Ovary (tissue), 9 donors: ENCODE measurements around the gene HSD11B1. TPM values are rescaled to one million over a fixed set of nuclear protein-coding genes. Genes with fewer than 3 reads are reported as not detected.

ENCODE experiments used
- DNase-seq, 5 donors: peaks; one replicate each; pipeline ENCODE4 v3.0.0-alpha.2; 2019 to 2020
- H3K27ac ChIP-seq, 2 donors: fragments of 200-600 bp; one replicate each; pipeline versions ENCODE4 v1.5.1 to v1.8.0; 2019 to 2022
- H3K27me3 ChIP-seq: fragments of 200-600 bp; one replicate; pipeline ENCODE4 v1.8.0; 2022
- H3K36me3 ChIP-seq: fragments of 200-600 bp; sonication (generic); one replicate; pipeline ENCODE4 v1.5.1; 2019
- H3K4me1 ChIP-seq: one replicate; pipeline ENCODE4 v1.8.1; 2013; ENCODE audit warnings: mild to moderate bottlenecking, moderate library complexity; ENCODE audit not compliant: insufficient read depth
- H3K4me3 ChIP-seq: fragments of 200-600 bp; sonication (generic); one replicate; pipeline ENCODE4 v1.5.1; 2017
- H3K9me3 ChIP-seq, 2 donors: fragments of 200-600 bp in 1 of 2; sonication (generic) in 1 of 2; one replicate each; pipeline versions ENCODE4 v1.5.1 to v1.8.1; 2013 to 2019; ENCODE audit warnings: mild to moderate bottlenecking in 1 of 2, moderate library complexity in 1 of 2
- EP300 ChIP-seq: sonication (generic); formaldehyde crosslinking; IDR thresholded peaks from one replicate; pipeline ENCODE4 v1.6.1; 2017; ENCODE audit warnings: antibody characterized with exemption
- POLR2A ChIP-seq: fragments of 450-650 bp; IDR thresholded peaks from one replicate; pipeline ENCODE4 v1.6.1; 2017; ENCODE audit warnings: antibody characterized with exemption, mild to moderate bottlenecking, moderate library complexity
- WGBS, 3 donors: extraction: QIAGEN DNeasy Blood & Tissue Kit in 1 of 3; methylation state at CpG; one replicate each; pipeline versions ENCODE4 v1.1.5 to v1.1.7; 2013 to 2017; 5-methylcytosine and 5-hydroxymethylcytosine counted together
- intact Hi-C, 4 donors: fragments of 100-400 bp; cut with DNase I; formaldehyde crosslinking; loops; one replicate each; pipeline versions ENCODE4 v1.11.0 to v1.15.1; 2022 to 2023
- polyA plus RNA-seq, 2 donors: library from polyadenylated mRNA; stranded (reverse); fragments of 200-250 nt in 1 of 2; fragments of 350-450 nt in 1 of 2; fragmentation: Illumina TruSeq in 1 of 2; extraction: RNeasy Lipid Tissue Mini Kit (QIAGEN cat#74804) in 1 of 2; gene quantifications; one replicate each; pipeline ENCODE4 v1.2.3, GENCODE V29; 2013 to 2014
- total RNA-seq, 7 donors: library from RNA; depleted of rRNA in 2 of 7; stranded (reverse); fragments of >200 nt in 2 of 7; fragmentation: NEBNext Ultra II Directional in 3 of 7; extraction: Animal tissue kit (Norgen Biotek cat#: 25700) in 3 of 7; gene quantifications; one replicate each; pipeline versions ENCODE4 v1.1.0 to v1.2.4, GENCODE V29; 2016 to 2023
- TF ChIP-seq, protein P1 (sequence below), 3 donors: fragments of 450-650 bp in 2 of 3; fragments of 200-600 bp in 1 of 3; IDR thresholded peaks; one replicate each; pipeline versions ENCODE4 v1.5.1 to v1.8.0; 2016 to 2022; ENCODE audit warnings: antibody characterized with exemption in 3 of 3, mild to moderate bottlenecking in 1 of 3
- donor health status: DM: no; HTN: no; CAD: no; lungs with moderate emphysema.
- donor health status: DM: no; HTN: no; CAD: no.
- donor health status: Bipolar disorder and iron deficiency.
- donor health status: DM: yes; HTN: yes; CAD: no.
- donor health status: DM: no; HTN: no; CAD: no.
- donor health status: DM: yes; HTN: yes; CAD: no.

Gene HSD11B1
- total and polyA plus RNA-seq, 9 donors: 7.4 to 265 (median 57.7) TPM

DNA sequence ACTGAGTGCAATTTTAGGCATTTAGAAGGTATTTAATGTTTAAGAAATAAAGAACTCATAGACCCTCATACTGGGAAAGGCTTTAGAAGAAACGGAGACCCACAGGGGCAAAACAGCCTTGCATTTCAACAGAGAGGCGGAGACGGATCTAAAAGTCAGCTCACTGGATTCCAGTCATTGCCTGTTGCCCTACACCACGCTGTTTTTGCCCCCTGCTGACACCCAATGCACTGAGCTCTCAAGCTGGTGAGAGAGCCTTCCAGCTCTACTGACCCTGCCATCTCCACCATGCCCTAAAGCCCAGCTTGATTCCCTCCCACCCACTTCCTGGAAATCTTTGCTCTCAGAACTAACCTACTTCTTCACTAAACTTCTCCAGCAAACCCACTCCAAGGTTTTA, 44.0 kb downstream of the HSD11B1 start:
- 53 to 65% (median 58%) methylated on average over 4 of the region's 4 CpGs for WGBS, 3 donors
- Histone ChIP-seq H3K27me3 (no peaks in the 10 kb centered on the region), H3K4me1 (peaks cover 3% of the 10 kb centered on the region), H3K27ac (no peak overlapping the region), H3K4me3 (no peak overlapping the region), H3K9me3 (no peaks in the 10 kb centered on the region), H3K36me3 (no peaks in the 10 kb centered on the region)
- intact Hi-C loops: loop anchor here in 3 of 4 donors (5.0 to 10.0 kb wide), 5 partner anchors 51 to 171 kb away; no protein-coding TSS in a partner anchor
- no peak for DNase-seq
- no peak for TF ChIP-seq EP300
- TF ChIP-seq, protein P1, sequence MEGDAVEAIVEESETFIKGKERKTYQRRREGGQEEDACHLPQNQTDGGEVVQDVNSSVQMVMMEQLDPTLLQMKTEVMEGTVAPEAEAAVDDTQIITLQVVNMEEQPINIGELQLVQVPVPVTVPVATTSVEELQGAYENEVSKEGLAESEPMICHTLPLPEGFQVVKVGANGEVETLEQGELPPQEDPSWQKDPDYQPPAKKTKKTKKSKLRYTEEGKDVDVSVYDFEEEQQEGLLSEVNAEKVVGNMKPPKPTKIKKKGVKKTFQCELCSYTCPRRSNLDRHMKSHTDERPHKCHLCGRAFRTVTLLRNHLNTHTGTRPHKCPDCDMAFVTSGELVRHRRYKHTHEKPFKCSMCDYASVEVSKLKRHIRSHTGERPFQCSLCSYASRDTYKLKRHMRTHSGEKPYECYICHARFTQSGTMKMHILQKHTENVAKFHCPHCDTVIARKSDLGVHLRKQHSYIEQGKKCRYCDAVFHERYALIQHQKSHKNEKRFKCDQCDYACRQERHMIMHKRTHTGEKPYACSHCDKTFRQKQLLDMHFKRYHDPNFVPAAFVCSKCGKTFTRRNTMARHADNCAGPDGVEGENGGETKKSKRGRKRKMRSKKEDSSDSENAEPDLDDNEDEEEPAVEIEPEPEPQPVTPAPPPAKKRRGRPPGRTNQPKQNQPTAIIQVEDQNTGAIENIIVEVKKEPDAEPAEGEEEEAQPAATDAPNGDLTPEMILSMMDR (IDR thresholded peaks at IDR 0.05): no peak
- no peak for TF ChIP-seq POLR2A

DNA sequence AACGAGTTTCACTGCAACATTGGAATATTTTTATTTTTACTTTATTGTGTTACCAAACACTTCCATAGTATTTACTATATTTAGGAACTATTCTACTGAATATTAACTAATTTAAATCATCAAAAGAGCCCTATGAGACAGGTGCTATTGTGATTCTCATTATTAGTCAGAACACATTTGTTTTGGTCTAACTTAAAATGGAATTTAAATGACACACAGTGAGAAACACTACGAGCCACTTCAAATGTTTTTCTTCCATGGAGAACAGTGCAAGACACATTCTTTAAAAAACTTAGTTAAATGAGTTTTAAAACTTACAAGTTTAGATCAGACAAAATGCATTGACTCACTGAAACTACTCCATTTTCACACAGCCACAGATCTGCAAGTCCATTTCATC, 44.6 kb downstream of the HSD11B1 start:
- Histone ChIP-seq H3K4me1 (peaks cover 3% of the 10 kb centered on the region), H3K27ac (no peak overlapping the region), H3K36me3 (no peaks in the 10 kb centered on the region), H3K9me3 (no peaks in the 10 kb centered on the region), H3K4me3 (no peak overlapping the region), H3K27me3 (no peaks in the 10 kb centered on the region)
- TF ChIP-seq POLR2A: no peak
- no peak for TF ChIP-seq EP300
- TF ChIP-seq, protein P1 (IDR thresholded peaks at IDR 0.05): no peak
- intact Hi-C loops: loop anchor here in 3 of 4 donors (5.0 to 10.0 kb wide), 5 partner anchors 52 to 172 kb away; no protein-coding TSS in a partner anchor
- 37 to 54% (median 54%) methylated on average over 2 of the region's 2 CpGs for WGBS, 3 donors
- DNase-seq: no peak

DNA sequence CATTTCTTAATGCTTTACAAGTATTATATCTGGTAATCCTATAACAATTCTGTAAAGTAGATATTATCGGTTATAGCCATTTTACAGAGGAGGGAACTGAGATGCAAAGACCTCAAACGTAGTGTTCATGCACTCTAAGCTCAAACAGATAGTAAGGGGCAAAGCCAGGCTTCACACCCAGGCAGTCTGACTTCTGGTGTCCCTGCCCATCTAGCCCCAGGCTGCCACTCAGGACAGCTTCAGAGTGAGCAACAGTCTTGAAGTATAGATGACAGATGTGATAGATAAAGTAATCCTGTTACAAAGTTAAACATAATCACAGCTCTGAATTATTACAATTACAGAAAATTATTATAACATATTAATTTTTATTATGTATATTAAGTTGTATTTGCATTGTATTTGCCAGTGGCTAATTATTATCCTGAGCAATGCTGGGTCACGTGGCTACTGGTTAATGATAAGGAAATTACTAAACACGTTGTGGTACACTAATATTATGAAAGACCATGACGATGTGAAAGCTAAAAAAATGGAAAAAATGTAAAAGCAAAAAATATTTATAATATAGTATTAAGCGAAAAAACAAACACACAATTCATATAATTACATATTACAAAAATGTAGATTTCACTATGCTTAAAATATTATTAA, 45.2 kb downstream of the HSD11B1 start:
- H3K27me3 ChIP-seq: no peaks in the 10 kb centered on the region
- peaks cover 3% of the 10 kb centered on the region for H3K4me1 ChIP-seq
- DNase-seq: no peak
- TF ChIP-seq POLR2A (no peak), EP300 (no peak)
- TF ChIP-seq, protein P1 (IDR thresholded peaks at IDR 0.05): no peak
- WGBS, 3 donors: 44 to 63% (median 50%) methylated on average over 6 of the region's 6 CpGs
- no peak overlapping the region for H3K27ac ChIP-seq
- H3K4me3 ChIP-seq: no peak overlapping the region
- H3K36me3 ChIP-seq: no peaks in the 10 kb centered on the region
- no peaks in the 10 kb centered on the region for H3K9me3 ChIP-seq
- intact Hi-C loops: loop anchor here in 3 of 4 donors (5.0 to 10.0 kb wide), 5 partner anchors 52 to 172 kb away; no protein-coding TSS in a partner anchor

DNA sequence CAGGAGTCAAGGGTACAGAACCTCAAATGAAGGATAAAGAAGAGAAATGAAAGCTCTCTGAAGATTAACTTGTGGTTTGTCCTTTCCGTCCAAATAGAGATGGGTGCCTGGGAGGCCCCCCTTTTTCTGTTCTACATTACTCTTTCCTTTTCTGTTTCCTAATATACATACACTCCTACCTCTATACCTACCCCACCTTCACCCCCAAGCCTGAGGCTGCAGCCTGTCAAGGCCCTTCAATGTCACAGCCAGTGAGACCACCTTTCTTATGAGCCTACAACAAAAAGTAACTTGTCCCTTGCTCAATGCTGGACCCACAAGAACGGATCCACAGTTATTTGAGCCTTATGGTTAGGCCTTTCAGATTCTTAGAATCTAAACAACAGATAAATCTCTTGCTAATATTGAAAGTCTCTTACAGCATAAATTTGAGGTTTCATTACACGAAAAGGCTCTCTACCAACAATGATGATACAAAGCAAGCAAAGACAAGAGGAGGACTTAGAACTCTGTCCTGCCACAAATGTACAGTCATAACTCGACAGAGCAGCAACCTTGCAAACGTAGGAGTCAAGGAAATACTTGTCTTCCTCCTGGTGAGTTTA, 47.1 kb downstream of the HSD11B1 start:
- no peak overlapping the region for H3K27ac ChIP-seq
- H3K27me3 ChIP-seq: no peaks in the 10 kb centered on the region
- peaks cover 3% of the 10 kb centered on the region for H3K4me1 ChIP-seq
- TF ChIP-seq EP300 (no peak), POLR2A (no peak)
- TF ChIP-seq, protein P1 (IDR thresholded peaks at IDR 0.05): no peak
- DNase-seq: no peak
- H3K9me3 ChIP-seq: no peaks in the 10 kb centered on the region
- H3K4me3 ChIP-seq: no peak overlapping the region
- 63 to 79% (median 69%) methylated on average over 5 of the region's 5 CpGs for WGBS, 3 donors
- no peaks in the 10 kb centered on the region for H3K36me3 ChIP-seq
- intact Hi-C loops: loop anchor here in 1 of 4 donors (5.0 kb wide), 1 partner anchor 174 kb away; no protein-coding TSS in a partner anchor
